GM12891 (cell line): ENCODE data around the gene ARHGEF18.

ENCODE experiments used
- DNase-seq: peaks from one replicate; pipeline ENCODE4 v3.0.0; 2011; ENCODE audit warnings: low spot score; ENCODE audit not compliant: insufficient read length
- FAIRE-seq: peaks from 2 replicates; lab custom pipeline; 2011; peaks lifted over from hg19 to GRCh38; lab: Jason Lieb, UNC
- PAX5 ChIP-seq: IDR thresholded peaks from 2 replicates; pipeline ENCODE4 v1.6.1; 2011; ENCODE audit warnings: low read length, moderate library complexity, mild to moderate bottlenecking; ENCODE audit not compliant: insufficient read depth, severe bottlenecking
- POLR2A ChIP-seq: IDR thresholded peaks from 2 replicates; pipeline ENCODE4 v1.6.1; 2011; ENCODE audit warnings: low read depth, low read length, control low read depth
- POLR2AphosphoS5 ChIP-seq: IDR thresholded peaks from 2 replicates; pipeline ENCODE4 v1.6.1; 2011; ENCODE audit warnings: low read depth, low read length, control low read depth
- POU2F2 ChIP-seq: IDR thresholded peaks from 2 replicates; pipeline ENCODE4 v1.6.1; 2011; ENCODE audit warnings: low read depth, mild to moderate bottlenecking, control low read depth, low read length, moderate library complexity
- SPI1 ChIP-seq: IDR thresholded peaks from 2 replicates; pipeline ENCODE4 v1.6.1; 2011; ENCODE audit warnings: low read depth, low read length, control low read depth
- TAF1 ChIP-seq: IDR thresholded peaks from 2 replicates; pipeline ENCODE4 v1.6.1; 2011; ENCODE audit warnings: low read depth, low read length, control low read depth

ARHGEF18 gene

GRCh38 chr19:7381073-7381390 is 32.3 kb downstream of the ARHGEF18 start:
- DNase-seq (no peak), FAIRE-seq (no peak)
- no peak for TF ChIP-seq PAX5
- no peak for TF ChIP-seq POU2F2
- no peak for TF ChIP-seq POLR2AphosphoS5
- TF ChIP-seq TAF1, result no peak
- no peak for TF ChIP-seq POLR2A
- TF ChIP-seq SPI1, result no peak

- no peak for DNase-seq
- TF ChIP-seq SPI1 (no peak), POLR2AphosphoS5 (no peak), PAX5 (no peak), POLR2A (no peak), TAF1 (no peak), POU2F2 (no peak)
- no peak for FAIRE-seq
Observed at GRCh38 chr19:7382694-7383093, 34.0 kb downstream of the ARHGEF18 start.

GRCh38 chr19:7383284-7383683 is 34.5 kb downstream of the ARHGEF18 start:
- no peak for TF ChIP-seq POLR2AphosphoS5
- no peak for TF ChIP-seq POU2F2
- no peak for TF ChIP-seq PAX5
- no peak for TF ChIP-seq TAF1
- TF ChIP-seq SPI1, result no peak
- no peak for TF ChIP-seq POLR2A
- DNase-seq (no peak), FAIRE-seq (no peak)

- FAIRE-seq (no peak), DNase-seq (no peak)
- TF ChIP-seq POU2F2 (no peak), POLR2AphosphoS5 (no peak), POLR2A (no peak), SPI1 (no peak), PAX5 (no peak), TAF1 (no peak)
Observed at GRCh38 chr19:7385062-7385461, 36.3 kb downstream of the ARHGEF18 start.

- no peak for FAIRE-seq
- no peak for DNase-seq
- TF ChIP-seq PAX5, result no peak
- TF ChIP-seq POLR2A, result no peak
- no peak for TF ChIP-seq POU2F2
- no peak for TF ChIP-seq SPI1
- no peak for TF ChIP-seq TAF1
- no peak for TF ChIP-seq POLR2AphosphoS5
Observed at GRCh38 chr19:7386308-7386707, 37.6 kb downstream of the ARHGEF18 start.

- FAIRE-seq, result no peak
- no peak for DNase-seq
- TF ChIP-seq PAX5, result no peak
Observed at GRCh38 chr19:7386769-7387168, 38.0 kb downstream of the ARHGEF18 start.

DNA sequence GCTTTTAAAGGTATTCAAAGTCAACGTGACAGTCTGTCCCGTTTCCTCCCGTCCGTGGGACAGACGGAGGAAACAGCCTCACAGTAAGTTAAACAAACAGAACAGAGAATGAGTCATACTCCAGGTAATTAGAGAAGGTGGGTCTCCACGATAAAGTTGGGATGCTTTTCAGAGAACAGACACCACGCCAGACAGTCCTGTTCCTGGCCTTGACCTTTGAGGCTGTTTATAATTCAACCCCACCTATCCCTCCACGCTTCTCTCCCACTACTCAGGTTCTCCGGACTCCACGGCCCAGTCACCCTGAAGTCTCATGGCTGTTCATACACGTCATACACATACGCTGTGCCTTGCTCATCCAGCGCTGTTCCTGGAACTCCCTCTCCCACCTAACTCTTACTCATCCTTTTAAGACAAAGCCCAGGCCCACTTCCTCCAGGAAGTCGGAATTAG is 42.5 kb downstream of the ARHGEF18 start:
- DNase-seq (no peak), FAIRE-seq (no peak)
- TF ChIP-seq PAX5 (no peak), POU2F2 (no peak), TAF1 (no peak), POLR2AphosphoS5 (no peak), SPI1 (no peak), POLR2A (no peak)

GRCh38 chr19:7393459-7393858 is 44.7 kb downstream of the ARHGEF18 start:
- DNase-seq, result no peak
- TF ChIP-seq SPI1 (no peak), POLR2A (no peak)
- no peak for FAIRE-seq

- no peak for DNase-seq
- no peak for TF ChIP-seq POU2F2
- no peak for TF ChIP-seq PAX5
- no peak for TF ChIP-seq POLR2AphosphoS5
- no peak for TF ChIP-seq TAF1
- no peak for TF ChIP-seq SPI1
- no peak for TF ChIP-seq POLR2A
- no peak for FAIRE-seq
Observed at GRCh38 chr19:7393939-7394730, 45.4 kb downstream of the ARHGEF18 start.

- peak; percentile 57; the same call in 1 of the 2 replicates for TF ChIP-seq POLR2AphosphoS5
- no peak; the same call in 1 of the 2 replicates for TF ChIP-seq POU2F2
- no peak for TF ChIP-seq TAF1
- no peak for TF ChIP-seq SPI1
- TF ChIP-seq POLR2A, result peak; percentile 62
- peak; percentile 95 for TF ChIP-seq PAX5
- DNase-seq, result peak; percentile 94
- peak; percentile 99 for FAIRE-seq
Observed at GRCh38 chr19:7394731-7395359, 46.1 kb downstream of the ARHGEF18 start.
